Measurements from ENCODE around the gene PSME3. TPM values are rescaled to one million over a fixed set of nuclear protein-coding genes. Genes with fewer than 3 reads are reported as not detected.
"Not testable (repeated sequence)": the region's sequence is repeated elsewhere in the genome, so short reads cannot be mapped to it uniquely, and the experiment has no call there.

Gene PSME3
- polyA plus RNA-seq, 1 donor from 2014 or later = 116 TPM

DNA sequence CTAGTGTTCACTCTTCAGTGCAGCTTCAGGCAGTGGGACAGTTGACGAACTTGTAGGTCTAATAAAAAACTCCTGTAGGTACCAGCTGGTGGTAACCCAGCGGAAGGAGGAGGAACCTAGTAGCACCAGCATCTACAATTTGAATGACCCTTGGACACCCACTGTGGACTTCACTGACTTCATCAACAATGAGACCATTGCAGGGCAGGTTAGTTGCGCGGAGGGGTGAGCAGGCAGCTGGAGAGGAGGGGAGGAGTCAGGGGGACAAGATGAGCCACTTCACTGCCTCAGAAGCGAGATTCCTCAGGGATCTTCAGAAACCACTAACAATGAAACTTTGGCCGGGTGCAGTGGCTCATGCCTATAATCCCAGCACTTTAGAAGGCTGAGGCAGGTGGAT, 40.1 kb downstream of the PSME3 start:
- Mint-ChIP-seq H3K4me3 (no peak overlapping the region), H3K36me3 (no peaks in the 10 kb centered on the region), H3K27me3 (peaks cover 17% of the 10 kb centered on the region), H3K27ac (no peak overlapping the region), H3K9me3 (peaks cover 0 to 3% (median 3%) of the 10 kb centered on the region in 3 donors), H3K4me1 (no peaks in the 10 kb centered on the region)

DNA sequence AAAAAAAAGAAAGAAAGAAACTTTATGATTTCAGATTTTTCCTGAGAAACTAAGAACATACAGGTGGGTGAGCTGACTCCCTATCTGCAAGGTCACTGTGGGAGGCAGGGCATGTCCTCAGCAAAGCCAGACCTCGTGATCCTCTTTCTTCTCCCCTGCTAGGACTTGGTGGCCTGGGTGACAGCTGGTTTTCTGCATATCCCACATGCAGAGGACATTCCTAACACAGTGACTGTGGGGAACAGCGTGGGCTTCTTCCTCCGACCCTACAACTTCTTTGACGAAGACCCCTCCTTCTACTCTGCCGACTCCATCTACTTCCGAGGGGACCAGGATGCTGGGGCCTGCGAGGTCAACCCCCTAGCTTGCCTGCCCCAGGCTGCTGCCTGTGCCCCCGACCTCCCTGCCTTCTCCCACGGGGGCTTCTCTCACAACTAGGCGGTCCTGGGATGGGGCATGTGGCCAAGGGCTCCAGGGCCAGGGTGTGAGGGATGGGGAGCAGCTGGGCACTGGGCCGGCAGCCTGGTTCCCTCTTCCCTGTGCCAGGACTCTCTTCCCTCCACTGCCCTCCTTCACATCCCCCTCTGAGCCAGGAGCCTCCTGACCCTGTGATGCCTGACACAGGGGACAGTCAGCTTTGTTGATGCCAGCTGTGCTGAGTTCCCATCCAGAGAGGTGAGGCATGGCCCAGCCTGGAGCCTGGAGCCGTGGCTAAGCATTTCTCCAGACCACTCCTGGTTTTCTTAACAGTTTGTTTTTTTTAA, 40.9 kb downstream of the PSME3 start:
- not testable (repeated sequence) for H3K9me3 Mint-ChIP-seq, H3K36me3 Mint-ChIP-seq, H3K27ac Mint-ChIP-seq, H3K4me1 Mint-ChIP-seq, H3K4me3 Mint-ChIP-seq
- peaks cover 13% of the 10 kb centered on the region for H3K27me3 Mint-ChIP-seq

DNA sequence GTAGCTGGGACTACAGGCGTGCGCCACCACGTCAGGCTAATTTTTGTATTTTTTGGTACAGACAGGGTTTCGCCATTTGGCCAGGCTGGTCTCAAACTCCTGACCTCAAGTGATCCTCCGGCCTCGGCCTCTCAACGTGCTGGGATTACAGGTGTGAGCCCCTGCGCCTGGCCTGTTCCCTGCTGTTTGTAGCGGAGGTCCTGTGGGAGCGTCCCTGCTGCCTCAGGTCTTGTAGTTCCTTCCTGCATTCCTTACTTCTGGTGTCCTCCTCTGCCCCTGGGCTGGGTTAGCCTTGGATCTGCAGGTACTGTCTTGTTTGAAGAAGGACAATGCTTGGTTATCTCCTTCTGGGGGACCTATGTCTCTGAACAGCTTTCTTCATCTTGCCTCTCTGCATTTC, 43.8 kb downstream of the PSME3 start:
- Mint-ChIP-seq H3K27me3 (peaks cover 13% of the 10 kb centered on the region), H3K36me3 (peaks cover 2% of the 10 kb centered on the region), H3K4me3 (no peak overlapping the region), H3K27ac (no peak overlapping the region), H3K4me1 (no peaks in the 10 kb centered on the region), H3K9me3 (no peaks in the 10 kb centered on the region)

DNA sequence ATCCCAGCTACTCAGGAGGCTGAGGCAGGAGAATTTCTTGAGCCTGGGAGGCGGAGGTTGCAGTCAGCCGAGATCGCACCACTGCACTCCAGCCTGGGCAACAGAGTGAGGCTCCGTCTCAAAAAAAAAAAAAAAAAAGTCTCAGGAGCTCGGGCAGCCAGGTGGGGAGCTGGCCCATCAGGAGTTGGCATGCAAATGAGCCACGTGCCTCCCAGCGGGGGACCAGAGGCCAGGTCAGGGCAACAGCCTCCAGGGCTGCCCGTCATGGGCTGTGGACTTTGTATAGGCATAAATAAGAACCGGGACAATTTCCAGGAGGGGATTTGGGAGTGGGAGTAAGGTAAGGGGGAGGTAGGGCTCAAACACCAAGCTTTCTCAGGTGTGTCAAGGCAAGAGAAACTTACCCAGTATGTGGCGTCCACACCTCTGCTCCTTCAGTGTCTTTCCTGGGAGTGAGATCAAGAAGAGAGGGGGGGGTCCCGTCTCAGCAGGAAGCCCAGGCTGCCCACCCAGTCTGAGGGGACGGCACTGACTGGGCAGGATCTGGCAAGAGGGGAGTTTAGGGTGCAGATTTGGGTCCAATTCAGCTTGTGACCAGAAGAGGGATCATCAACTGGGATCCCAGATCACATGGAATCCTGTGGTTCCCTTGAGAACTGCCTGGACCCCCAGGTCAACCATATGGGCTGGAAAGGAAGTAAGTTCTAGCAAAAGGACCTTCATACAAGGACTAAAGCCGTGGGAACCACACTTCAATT, 45.1 kb downstream of the PSME3 start:
- peaks cover 2% of the 10 kb centered on the region for H3K36me3 Mint-ChIP-seq
- H3K27ac Mint-ChIP-seq = no peak overlapping the region
- H3K27me3 Mint-ChIP-seq = peaks cover 16% of the 10 kb centered on the region
- H3K9me3 Mint-ChIP-seq = no peaks in the 10 kb centered on the region
- no peaks in the 10 kb centered on the region for H3K4me1 Mint-ChIP-seq
- no peak overlapping the region for H3K4me3 Mint-ChIP-seq

DNA sequence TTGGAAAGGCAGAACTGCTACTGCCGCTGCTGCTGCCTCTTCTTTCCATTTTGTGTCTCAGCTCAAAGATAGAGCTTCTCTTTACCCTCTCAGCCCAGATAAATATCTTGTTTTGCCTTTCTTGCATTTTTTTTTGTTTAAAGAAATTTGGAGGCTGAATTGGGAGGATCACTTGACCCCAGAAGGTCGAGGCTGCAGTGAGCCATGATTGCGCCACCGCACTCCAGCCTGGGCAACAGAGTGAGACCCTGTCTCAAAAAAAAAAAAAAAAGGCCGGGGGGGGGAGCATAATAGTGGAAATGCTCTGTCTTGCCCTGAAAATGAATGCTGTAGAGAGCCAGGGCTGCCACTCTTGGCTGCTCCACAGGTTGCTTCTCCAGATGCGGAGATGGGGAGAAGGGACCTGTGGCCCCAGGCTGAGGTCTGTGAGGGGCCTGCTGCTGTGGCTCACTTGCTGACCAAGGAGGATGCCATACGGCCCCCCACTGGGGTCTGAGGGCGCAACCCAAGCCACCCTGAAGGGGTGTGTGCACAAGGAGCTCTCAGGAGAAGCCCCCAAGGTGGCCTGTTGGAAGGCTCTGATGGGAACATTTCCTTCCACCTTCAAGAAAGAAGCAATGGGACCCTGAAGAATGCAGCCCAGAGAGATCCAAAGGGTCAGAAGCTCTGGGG, 45.9 kb downstream of the PSME3 start:
- H3K4me3 Mint-ChIP-seq = no peak overlapping the region
- no peaks in the 10 kb centered on the region for H3K4me1 Mint-ChIP-seq
- H3K27ac Mint-ChIP-seq = no peak overlapping the region
- no peaks in the 10 kb centered on the region for H3K9me3 Mint-ChIP-seq
- peaks cover 16% of the 10 kb centered on the region for H3K27me3 Mint-ChIP-seq
- peaks cover 2% of the 10 kb centered on the region for H3K36me3 Mint-ChIP-seq

DNA sequence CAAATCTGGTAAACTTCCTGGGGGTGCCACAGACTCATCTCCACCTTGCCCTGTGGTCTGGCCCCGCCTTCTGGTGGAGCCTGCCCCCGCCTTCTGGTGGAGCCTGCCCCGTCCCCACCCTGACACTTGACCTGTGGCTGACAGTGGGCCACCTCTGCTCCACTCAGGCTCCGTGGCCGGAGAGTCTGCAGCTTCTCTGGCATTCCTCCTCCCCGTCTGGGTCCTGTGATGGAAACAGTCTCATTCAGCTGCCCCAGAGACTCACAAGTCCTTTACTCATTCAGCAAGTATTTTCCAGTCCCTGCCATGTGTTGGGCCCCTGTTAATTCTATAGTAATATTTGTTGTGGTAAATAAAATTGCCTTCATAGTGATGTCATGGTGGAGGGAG, 46.4 kb downstream of the PSME3 start:
- Mint-ChIP-seq H3K9me3 (no peaks in the 10 kb centered on the region), H3K4me3 (no peak overlapping the region), H3K27ac (no peak overlapping the region), H3K4me1 (no peaks in the 10 kb centered on the region), H3K27me3 (peaks cover 16% of the 10 kb centered on the region), H3K36me3 (peaks cover 2% of the 10 kb centered on the region)

DNA sequence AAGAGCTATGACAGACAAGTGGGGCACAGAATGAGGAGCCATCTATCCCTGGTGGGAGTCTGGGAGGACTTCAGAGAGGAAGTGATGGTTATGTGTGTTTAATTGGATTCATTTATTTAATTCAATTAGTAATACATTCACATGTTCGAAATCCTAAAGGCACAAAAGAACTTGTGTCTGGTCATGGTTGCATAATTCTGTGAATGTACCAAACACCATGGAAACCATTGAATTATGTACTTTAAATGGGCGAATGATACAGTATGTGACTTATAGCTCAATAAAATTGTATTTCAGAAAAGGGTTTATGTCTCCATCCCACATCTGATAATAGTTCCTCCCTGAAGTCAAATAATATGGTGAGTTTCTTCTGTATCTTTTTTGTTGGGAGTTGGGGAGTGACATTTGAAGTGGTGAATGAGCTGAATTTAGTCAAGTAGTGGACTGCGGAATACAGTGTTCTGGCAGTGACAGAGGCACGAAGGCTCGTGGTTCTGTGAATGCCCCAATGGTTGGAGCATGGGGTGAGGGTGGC, 47.6 kb downstream of the PSME3 start:
- Mint-ChIP-seq H3K27ac (no peak overlapping the region), H3K9me3 (no peaks in the 10 kb centered on the region), H3K36me3 (peaks cover 2% of the 10 kb centered on the region), H3K4me3 (no peak overlapping the region), H3K27me3 (peaks cover 16% of the 10 kb centered on the region), H3K4me1 (no peaks in the 10 kb centered on the region)

DNA sequence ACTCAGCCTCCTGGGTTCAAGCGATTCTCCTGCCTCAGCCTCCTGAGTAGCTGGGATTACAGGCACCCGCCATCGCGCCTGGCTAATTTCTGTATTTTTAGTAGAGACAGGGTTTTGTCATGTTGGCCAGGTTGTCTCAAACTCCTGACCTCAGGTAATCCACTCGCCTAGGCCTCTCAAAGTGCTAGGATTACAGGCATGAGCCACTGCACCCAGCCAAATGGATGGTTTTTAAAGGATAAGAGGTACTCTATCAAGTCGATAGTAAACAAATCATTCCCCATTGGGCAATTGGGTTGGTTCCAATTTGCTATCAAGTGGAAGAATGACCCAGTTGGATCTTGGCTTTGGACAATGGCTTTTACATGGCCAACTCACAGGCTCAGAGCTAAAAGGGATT, 48.5 kb downstream of the PSME3 start:
- H3K27ac Mint-ChIP-seq, H3K9me3 Mint-ChIP-seq, H3K4me1 Mint-ChIP-seq, H3K4me3 Mint-ChIP-seq, H3K36me3 Mint-ChIP-seq: not testable (repeated sequence)
- peaks cover 16% of the 10 kb centered on the region for H3K27me3 Mint-ChIP-seq

DNA sequence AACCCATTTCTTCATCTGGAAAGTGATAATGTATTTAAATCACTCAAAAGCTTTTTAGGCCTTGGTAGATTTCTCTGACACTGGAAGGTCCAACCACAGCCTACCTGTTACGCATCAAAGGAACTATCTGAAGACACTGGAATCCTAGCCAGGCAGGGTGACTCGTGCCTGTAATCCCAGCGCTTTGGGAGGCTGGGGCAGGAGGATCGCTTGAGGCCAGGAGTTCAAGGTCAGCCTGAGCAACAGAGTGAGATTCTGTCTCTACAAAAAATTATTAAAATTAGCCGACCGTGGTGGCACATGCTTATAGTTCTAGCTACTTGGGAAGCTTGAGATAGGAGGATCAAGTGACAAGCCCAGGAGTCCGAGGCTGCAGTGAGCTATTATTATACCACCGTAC, 49.0 kb downstream of the PSME3 start:
- no peaks in the 10 kb centered on the region for H3K9me3 Mint-ChIP-seq
- H3K4me1 Mint-ChIP-seq = peaks cover 0 to 5% (median 0%) of the 10 kb centered on the region in 3 donors
- no peak overlapping the region for H3K4me3 Mint-ChIP-seq
- no peak overlapping the region for H3K27ac Mint-ChIP-seq
- H3K36me3 Mint-ChIP-seq = peaks cover 2% of the 10 kb centered on the region
- H3K27me3 Mint-ChIP-seq = peaks cover 15% of the 10 kb centered on the region

DNA sequence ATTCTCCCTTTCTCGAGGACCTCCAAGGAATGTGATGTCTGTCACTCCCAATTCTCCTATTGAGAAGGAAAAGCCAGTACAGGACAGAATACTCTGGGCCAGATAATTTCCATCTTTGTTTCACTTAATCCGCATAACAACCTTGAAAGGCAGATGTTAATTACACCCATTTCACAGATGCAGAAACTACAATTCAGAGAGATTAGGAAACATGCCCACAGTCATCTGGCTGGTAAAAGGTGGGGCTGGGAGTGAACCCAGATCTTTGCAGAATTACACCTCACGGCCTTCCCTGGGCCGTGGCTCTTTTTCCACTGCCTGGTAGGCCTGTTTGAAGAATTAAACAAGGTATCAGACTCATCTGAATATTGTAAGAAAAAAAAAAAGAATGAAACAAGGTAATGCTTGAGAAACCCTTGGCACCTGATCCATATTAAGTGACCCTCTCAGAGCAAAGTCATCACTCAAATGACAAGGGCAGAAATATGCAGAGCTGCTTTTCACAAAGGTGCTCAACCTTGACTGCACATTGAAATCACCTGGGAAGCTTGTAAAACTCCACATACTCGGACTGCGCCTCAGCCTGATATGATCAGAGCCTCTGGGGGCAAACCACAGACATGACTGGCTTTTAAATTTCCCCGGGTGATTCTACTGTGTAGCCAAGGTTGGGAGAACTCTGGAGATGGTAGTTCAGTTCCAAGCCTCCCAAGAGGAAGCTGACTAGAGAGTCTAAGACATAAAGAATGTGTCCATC, 50.8 kb downstream of the PSME3 start:
- Mint-ChIP-seq H3K27ac (no peak overlapping the region), H3K27me3 (peaks cover 6% of the 10 kb centered on the region), H3K9me3 (no peaks in the 10 kb centered on the region), H3K4me3 (no peak overlapping the region), H3K4me1 (peaks cover 0 to 5% (median 0%) of the 10 kb centered on the region in 3 donors), H3K36me3 (peaks cover 2% of the 10 kb centered on the region)

DNA sequence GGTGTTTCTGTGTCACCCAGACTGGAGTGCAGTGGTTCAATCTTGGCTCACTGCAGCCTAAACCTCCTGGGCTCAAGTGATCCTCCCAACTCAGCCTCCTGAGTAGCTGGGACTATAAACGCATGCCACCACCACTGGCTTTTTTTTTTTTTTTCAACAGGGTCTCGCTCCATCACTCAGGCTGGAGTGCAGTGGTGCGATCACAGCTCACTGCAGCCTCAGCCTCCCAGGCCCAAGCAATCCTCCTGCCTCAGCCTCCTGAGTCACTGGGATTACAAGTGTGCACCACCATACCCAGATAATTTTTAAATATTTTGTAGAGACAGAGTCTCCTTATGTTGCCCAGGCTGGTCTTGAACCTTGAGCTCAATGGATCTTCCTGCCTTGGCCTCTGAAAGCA, 52.6 kb downstream of the PSME3 start:
- H3K36me3 Mint-ChIP-seq, H3K27me3 Mint-ChIP-seq, H3K4me3 Mint-ChIP-seq, H3K9me3 Mint-ChIP-seq, H3K4me1 Mint-ChIP-seq, H3K27ac Mint-ChIP-seq: not testable (repeated sequence)

DNA sequence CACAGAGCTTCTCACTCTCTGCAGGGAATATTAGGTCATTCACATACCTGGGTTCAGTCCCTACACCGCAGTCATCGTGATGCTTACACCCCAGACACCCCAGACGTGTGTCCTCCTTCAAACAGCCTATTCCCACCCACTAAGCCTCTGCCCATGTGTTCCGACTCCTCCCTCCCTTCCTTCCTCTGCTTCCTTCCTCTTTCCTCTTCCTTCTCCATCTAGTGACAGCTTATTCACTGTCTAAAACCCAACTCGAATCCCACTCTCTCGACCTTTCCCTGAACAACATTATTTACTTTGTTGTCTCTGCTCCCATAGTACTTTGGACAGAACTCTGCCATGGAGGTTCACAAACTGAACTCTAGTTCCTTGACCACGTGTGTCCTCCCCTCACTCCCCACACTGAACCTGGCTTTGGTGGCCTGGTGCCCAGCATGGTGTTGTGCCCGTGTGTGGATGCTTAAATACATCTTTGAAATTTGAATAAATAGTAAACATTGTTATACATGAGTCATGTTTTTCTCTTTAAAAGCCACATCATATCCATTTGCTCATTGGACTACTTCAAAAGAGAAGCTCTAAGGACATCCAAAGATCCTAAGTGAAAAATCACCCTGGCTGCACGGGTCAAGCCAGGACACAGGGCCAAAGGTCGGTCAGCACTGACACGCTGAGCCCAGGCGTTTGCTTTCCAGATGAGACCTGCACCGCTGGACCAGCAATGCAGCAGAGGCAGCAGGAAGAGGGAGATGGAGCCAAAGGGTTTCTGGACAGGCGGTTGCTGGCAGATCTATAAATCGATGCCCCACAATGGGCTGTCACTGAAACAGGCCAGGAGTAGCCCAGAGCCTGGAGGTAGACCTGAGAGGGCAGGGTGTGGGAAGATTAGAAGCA, 53.3 kb downstream of the PSME3 start:
- H3K27ac Mint-ChIP-seq = no peak overlapping the region

DNA sequence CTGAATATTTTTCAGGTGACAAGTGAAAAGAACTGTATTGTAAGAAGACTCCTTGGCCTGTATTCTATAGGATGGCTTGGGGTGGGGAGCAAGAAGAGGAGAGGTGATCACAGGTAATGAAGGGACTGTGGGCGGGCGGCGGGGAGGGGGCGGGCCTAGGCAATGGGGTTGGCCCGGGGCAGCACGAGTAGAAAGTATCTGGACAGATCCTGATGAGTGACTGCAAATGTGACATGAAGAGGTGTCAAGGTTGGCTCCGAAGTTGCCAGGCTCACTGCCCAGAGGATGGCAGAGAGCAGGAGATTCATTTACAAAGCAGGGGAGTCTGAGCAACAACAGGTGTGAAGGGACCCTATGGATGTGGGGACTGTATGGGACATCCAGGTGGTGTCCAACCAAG, 56.6 kb downstream of the PSME3 start:
- Mint-ChIP-seq H3K4me1 (peaks cover 0 to 5% (median 0%) of the 10 kb centered on the region in 3 donors), H3K4me3 (no peak overlapping the region), H3K27ac (no peak overlapping the region), H3K27me3 (peaks cover 11% of the 10 kb centered on the region), H3K36me3 (no peaks in the 10 kb centered on the region), H3K9me3 (no peaks in the 10 kb centered on the region)

More for the DNA sequence above, 53.3 kb downstream of the PSME3 start:
- H3K27me3 Mint-ChIP-seq = peaks cover 3% of the 10 kb centered on the region
- no peaks in the 10 kb centered on the region for H3K9me3 Mint-ChIP-seq
- peak overlapping the region in 1 of 4 donors; percentile 13 for H3K4me3 Mint-ChIP-seq
- peaks cover 0 to 5% (median 0%) of the 10 kb centered on the region in 3 donors for H3K4me1 Mint-ChIP-seq
- H3K36me3 Mint-ChIP-seq = no peaks in the 10 kb centered on the region

DNA sequence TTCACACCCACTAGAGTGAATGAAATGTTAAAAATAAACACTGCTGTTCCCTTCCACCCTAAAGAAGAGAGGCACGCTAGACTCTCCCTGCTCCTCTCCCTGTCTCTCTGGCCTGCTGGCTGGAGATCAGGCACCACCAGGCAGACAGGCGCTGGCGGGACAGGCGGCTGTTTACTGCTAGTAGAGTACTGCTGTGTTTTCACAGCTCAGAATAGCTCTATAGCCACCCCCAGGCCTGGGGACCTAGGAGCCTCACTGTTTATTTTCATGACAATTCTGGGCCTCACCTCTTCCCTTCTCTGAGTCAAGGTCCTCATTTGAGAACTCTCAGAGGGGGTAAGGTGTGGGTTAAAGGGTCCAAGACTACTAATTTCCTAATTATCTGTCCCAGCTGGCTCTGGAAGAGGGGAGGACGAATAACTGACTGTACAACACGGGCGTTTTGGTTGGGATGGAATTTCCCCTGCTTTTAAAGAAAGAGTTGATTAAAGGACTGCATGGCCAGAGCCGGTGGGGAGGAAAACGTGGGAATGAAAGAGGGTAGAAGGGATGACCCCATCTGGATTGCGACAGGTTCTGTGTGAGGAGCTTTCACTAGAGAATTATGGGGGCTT, 58.4 kb downstream of the PSME3 start:
- Mint-ChIP-seq H3K27me3 (peaks cover 11% of the 10 kb centered on the region), H3K9me3 (no peaks in the 10 kb centered on the region), H3K4me3 (no peak overlapping the region), H3K27ac (no peak overlapping the region), H3K4me1 (no peaks in the 10 kb centered on the region), H3K36me3 (no peaks in the 10 kb centered on the region)

Data from IgD-negative memory B cell (primary cell).